Glomerular endothelial cell (primary cell): ENCODE results near the gene TMEM271. TPM values are rescaled to one million over a fixed set of nuclear protein-coding genes. Genes with fewer than 3 reads are reported as not detected.

Experiments
- DNase-seq: peaks from one replicate; pipeline ENCODE4 v3.0.0-alpha.2; 2011; ENCODE audit warnings: low read depth, low spot score; ENCODE audit errors: extremely low read depth
- total RNA-seq: library from RNA; depleted of rRNA; stranded (reverse); fragments of >200 nt; gene quantifications from 2 replicates; pipeline ENCODE4 v1.2.3, GENCODE V29; 2015

Gene TMEM271
- not detected in 2 replicates for total RNA-seq

GRCh38 chr4:576245-576821 lies at the start of gene TMEM271:
TSS of gene TMEM271 (minus strand) at chr4:576295. CDS start at chr4:576062, 233 bp downstream.
- no peak for DNase-seq

GRCh38 chr4:625631-626161 lies 49.6 kb upstream of the TMEM271 start:
- no peak for DNase-seq

- no peak for DNase-seq
Measured at GRCh38 chr4:624705-625590, 48.9 kb upstream of the TMEM271 start, which contains the start of gene PDE6B. TSS of gene PDE6B (plus strand) at chr4:625573. CDS start at chr4:625627, 54 bp downstream.

DNA sequence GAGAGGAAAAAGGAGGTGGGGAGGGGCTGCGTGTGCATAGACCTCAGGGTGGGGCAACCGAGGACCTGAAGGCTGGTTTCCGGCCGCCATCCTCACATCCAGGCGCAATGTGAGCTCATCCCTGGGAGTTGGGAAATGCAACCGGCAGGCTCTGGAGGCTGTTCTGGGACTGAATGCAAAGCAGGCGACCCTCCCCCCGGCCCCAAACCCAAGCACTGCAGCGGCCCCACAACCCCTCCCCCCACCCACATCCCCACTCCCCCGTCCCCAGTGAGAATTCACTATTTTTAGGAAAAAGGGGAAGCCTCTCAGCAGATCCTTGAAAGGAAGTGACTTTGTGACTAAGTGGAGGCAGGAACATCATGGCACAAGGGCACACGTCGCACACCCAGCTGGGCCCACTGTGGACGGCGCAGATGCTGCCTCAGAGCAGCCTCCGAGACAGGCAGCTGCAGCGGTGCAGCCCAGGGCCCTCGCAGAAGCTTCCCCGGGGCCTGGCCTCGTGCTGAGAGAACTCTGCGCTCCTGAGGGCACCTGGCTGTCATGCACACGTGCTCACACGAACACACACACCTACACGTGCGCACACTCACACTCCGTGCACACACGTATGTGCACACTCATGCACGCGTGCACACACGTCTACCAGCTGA lies 47.9 kb upstream of the TMEM271 start:
- no peak for DNase-seq

DNA sequence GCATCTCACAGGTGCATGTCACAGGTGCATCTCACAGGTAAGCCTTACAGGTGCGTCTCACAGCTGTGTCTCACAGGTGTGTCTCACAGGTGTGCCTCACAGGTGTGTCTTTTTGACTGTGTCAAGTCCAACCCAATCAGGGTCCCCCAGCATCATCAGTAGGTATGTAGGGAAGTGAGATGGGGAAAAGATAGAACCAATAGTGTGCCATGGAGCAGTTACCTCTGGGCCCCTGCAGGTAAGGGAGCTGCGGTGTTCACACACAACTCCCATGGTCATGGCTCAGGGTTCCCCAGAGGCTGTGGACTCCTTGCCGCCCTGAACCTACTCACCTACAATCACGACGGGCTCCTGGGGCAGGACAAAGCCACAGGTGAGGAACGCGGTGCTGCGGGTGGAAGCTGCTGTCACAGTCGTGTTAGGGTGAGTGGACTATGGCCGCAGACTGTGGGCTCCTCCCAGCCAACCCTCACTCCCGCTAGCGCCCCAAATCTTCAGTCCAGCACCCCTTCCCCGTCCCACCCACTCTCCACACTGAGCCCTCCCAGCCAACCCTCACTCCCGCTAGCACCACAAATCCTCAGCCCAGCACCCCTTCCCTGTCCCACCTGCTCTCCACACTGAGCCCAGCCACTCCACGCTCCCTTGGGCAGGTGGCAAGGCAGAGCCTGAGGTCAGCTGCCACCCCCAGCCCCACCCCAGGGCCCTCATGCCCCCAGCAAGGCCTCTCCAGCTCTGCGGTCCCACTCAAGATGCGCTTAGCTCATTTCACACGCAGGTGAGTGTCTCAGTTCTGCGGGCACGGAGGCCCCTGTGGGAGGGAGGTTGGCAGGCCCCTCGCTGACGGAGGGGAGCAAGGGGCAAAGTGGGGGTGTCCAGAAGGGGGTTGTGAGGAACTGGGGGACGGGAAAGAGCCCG lies 47.2 kb upstream of the TMEM271 start:
- DNase-seq = no peak

DNA sequence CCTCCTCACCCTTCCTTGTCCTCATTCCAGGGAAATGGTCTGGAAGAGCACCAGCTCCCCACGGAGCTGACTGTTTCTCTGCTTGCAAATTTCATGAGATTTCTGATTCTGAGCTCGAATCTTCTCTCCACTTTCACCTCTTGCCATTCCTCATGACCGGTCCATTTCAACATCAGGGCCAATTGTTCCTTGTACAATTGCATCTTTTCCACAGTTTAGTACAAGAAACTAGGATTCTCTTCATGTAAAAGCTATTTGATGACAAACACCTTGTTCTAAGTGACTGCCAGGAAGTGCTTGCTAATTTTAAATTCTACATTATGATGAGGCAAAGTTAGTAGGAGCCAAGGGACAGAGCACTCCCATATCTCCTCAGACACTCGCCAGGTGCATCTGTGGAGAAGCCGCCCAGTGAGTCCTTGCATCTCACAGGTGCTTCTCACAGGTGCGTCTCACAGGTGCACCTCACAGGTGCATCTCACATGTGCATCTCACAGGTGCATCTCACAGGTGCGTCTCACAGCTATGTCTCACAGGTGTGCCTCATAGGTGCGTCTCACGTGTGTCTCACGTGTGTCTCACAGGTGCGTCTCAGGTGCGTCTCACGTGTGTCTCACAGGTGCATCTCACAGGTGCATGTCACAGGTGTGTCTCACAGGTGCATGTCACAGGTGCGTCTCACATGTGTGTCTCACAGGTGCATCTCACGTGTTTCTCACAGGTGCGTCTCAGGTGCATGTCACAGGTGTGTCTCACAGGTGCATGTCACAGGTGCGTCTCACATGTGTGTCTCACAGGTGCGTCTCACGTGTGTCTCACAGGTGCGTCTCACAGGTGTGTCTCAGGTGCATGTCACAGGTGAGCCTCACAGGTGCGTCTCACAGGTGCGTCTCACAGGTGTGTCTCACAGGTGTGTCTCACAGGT lies 46.2 kb upstream of the TMEM271 start:
- no peak for DNase-seq

DNA sequence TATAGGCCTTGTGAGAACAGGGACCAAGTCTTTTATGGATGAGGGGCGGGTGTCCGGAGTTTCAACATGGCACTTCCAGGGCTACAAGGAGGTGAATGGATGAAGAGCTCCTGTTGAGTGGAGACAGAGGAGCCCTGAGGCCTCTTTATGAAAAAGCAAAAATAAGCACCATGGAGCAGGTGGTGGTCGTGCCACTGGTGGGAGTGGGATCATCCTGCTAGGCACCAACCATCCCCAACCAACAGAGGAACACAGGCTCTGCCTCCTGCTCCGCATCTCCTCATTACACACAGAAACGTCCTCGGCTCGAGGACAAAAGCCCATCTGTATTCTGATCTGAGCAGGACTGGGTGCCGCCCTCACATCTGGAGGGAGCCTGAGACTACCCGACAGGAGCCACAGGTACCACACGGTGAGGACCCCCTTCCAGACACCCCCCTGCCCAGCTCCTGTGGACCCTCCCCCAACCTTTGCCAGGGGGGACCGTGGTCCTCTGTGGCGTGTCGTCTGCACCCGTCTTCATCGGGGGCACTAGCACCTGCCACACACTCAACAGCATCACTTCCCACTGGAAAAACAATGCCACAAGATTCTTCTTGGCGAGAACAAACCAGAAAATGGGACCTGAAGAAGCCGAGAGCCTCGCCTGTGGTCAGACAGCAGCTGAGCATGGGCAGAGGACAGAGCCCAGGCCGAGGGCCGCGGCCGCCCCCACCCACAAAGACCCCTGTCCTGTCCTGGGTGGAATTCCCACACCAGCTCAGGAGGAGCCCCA lies 45.4 kb upstream of the TMEM271 start:
- no peak for DNase-seq

- no peak for DNase-seq
Measured at GRCh38 chr4:620851-621261, 44.8 kb upstream of the TMEM271 start.

- DNase-seq = no peak
Measured at GRCh38 chr4:620201-620600, 44.1 kb upstream of the TMEM271 start.

DNA sequence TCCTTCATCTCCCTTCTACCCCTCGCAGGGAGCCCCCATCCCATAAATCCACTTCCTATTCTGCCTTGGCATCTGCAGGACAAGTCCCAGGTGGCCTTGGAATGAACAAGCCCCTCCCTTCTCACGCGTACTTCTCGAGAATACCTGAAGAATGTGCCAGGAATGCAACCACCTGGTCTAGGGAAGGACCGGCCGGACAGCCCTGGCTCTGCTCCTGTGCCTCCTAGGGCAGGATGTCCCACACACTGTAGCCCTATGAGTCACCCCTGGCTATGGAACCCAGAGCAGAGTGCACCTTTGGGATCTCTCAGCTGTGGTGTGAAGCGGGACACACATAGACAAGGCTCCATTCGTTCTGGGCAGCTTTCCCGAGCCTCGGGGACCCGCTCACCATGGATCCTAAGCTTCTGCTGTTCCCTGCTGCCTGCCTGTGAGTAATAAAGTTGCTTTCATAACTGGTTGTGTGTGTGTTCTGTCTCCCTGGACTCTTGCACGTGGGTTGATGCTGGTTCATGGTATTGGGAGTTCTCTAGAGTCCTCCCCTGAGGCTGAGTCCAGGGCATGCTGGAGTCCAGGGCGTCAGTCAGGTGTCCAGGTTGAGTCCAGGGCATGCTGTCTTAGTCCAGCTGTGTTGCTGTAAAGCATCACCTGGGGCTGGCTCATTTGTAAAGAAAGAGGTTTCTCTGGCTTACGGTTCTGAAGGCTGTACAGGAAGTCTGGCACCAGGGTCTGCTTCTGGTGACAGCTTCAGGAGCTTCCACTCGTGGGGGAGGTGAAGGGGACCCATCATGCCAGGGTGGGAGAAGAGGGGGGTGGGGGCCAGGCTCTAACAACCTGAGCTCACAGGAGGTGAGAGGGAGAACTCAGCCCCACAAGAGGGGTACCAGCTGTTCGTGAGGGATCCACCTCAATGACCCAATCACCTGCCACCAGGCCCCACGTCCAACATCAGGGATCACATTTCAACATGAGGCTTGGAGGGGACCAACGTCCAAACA lies 41.8 kb upstream of the TMEM271 start:
- DNase-seq = no peak

GRCh38 chr4:616911-617643 lies 41.0 kb upstream of the TMEM271 start:
- DNase-seq = no peak

DNA sequence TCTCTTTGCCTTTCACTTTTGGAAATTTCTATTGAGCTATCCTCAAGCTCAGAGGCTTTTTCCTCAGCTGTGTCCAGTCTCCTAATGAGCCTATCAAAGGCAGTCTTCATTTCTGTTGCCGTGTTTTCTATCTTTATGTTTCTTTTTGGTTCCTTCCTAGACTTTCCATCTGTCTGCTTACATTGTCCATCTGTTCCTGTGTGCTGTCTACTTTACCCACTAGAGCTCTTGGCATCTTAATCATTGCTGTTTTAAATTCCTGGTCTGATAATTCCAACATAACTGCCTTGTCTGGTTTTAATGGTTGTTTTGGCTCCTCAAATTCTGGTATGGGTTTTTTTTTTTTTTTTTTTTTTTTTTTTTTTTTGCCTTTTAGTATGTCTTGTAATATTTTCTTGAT lies 40.0 kb upstream of the TMEM271 start:
- no peak for DNase-seq

DNA sequence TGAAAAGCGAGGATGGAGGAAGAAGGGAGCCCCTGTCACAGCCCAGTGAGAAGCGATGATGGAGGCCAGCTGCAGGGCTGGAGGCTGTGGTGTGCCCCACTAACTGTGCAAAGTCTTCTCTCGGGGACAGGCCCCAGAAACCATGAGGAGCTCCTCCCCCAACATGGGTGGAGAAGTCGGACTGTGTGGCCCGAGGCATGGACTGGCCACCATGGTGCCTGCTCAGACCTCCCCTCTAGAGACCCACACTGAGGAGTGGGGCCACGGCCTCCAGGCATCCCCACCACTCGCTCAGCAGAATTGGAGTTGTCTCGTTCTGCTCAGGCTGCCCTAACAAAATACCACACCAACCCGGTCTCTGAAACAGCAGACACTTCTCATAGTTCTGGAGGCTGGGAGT lies 37.0 kb upstream of the TMEM271 start:
- DNase-seq = no peak

DNA sequence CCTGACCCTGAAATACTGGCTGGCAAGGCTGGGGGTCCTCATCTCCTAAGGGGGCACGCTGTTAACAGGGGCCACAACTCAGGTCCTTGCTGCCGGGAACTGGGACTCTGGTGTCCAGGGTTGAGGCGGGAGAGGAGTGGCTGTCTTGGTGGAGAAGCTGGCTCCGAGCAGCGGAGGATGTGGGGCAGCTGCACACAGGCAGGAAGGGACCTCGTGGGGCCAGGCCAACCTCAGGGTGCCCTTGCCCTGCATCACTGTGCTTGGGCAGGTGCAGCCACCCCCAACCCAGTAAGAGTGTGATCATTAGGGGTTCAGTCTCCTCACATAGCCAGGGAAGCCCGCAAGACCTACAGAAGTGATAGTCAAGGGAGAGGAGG lies 36.6 kb upstream of the TMEM271 start:
- no peak for DNase-seq

GRCh38 chr4:612052-612748 lies 36.1 kb upstream of the TMEM271 start:
- no peak for DNase-seq
